MM.1S (cell line): Measurements from ENCODE around the gene LETM1.

Experiments
- EZH2phosphoT487 ChIP-seq: fragments of 300-600 bp; sonication (generic); IDR thresholded peaks from 2 replicates; pipeline ENCODE4 v1.6.1; 2018; ENCODE audit warnings: antibody characterized with exemption, low read length
- TF ChIP-seq, protein P1 (sequence below): fragments of 300-600 bp; sonication (generic); IDR thresholded peaks from 2 replicates; pipeline ENCODE4 v1.5.1; 2016; ENCODE audit warnings: antibody characterized with exemption, low read length, mixed read lengths

DNA sequence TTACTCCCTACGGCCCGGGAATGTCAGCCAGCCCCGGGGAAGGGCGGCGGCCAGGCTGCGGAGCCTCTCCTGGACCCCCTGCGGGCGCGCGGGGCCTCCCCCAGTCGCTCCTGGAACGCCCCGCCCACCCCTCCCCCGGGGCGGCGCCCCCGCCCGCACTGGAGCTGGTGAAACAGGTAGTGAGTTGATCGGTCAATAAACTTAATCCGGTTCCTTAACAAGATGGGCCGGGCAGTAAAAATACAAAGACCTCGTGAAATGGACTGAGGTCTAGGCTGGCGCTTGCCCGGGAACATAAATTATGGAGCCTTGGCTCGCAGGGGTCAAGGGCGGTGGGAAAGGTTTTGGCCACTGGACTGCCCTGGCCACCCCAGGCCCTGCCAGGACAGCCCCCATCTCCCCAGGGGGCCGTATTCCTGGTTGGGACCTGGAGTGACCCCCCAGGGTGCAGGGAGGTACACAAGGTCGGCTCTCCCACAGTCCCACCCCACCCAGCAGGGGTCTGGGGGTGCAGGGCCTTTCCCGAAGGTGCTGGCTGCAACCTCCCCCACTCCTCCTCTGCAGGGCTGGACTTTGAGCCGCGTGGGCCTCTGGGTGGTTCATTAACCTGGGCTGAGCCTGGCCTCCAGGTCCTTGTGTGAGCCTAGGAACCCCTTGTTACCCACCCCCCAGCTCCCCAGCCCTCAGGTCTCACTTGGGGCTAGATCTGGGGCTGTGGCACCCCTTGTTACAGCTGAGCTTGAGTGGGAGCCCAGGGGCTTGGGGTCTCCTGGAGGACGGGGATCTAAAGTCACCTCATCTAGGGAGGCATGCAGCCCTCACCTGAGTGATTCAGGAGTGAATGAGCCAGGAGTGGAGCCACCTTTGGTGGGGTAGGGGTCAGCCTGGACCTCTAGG, 60.4 kb downstream of the LETM1 start:
- TF ChIP-seq, protein P1, sequence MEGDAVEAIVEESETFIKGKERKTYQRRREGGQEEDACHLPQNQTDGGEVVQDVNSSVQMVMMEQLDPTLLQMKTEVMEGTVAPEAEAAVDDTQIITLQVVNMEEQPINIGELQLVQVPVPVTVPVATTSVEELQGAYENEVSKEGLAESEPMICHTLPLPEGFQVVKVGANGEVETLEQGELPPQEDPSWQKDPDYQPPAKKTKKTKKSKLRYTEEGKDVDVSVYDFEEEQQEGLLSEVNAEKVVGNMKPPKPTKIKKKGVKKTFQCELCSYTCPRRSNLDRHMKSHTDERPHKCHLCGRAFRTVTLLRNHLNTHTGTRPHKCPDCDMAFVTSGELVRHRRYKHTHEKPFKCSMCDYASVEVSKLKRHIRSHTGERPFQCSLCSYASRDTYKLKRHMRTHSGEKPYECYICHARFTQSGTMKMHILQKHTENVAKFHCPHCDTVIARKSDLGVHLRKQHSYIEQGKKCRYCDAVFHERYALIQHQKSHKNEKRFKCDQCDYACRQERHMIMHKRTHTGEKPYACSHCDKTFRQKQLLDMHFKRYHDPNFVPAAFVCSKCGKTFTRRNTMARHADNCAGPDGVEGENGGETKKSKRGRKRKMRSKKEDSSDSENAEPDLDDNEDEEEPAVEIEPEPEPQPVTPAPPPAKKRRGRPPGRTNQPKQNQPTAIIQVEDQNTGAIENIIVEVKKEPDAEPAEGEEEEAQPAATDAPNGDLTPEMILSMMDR, result no peak
- no peak for TF ChIP-seq EZH2phosphoT487
